Lower lobe of right lung (tissue), 2 donors: ENCODE results near the gene KIF5C. TPM values are rescaled to one million over a fixed set of nuclear protein-coding genes. Genes with fewer than 3 reads are reported as not detected.

ENCODE experiments used
- ATAC-seq, 2 donors: fragments of 200-7000 bp; cut with Tn5 transposase; one replicate each; pipeline ENCODE4 v1.9.1; 2020 to 2022; ENCODE audit warnings: mild to moderate bottlenecking in 2 of 2, moderate library complexity in 2 of 2
- DNase-seq: peaks from one replicate; pipeline ENCODE4 v3.0.0-alpha.2; 2020
- H3K27ac ChIP-seq: fragments of 200-600 bp; one replicate; pipeline ENCODE4 v1.8.0; 2022
- H3K27me3 ChIP-seq: fragments of 200-600 bp; one replicate; pipeline ENCODE4 v1.8.0; 2022; ENCODE audit warnings: low read depth
- H3K36me3 ChIP-seq: fragments of 200-600 bp; one replicate; pipeline ENCODE4 v1.8.0; 2022; ENCODE audit warnings: mild to moderate bottlenecking
- H3K4me1 ChIP-seq: fragments of 200-600 bp; one replicate; pipeline ENCODE4 v1.8.0; 2022
- H3K4me3 ChIP-seq: fragments of 200-600 bp; one replicate; pipeline ENCODE4 v1.8.0; 2022; ENCODE audit warnings: mild to moderate bottlenecking
- H3K9me3 ChIP-seq: fragments of 200-600 bp; one replicate; pipeline ENCODE4 v1.8.0; 2022
- CTCF ChIP-seq: fragments of 200-600 bp; IDR thresholded peaks from one replicate; pipeline ENCODE4 v1.8.0; 2022; ENCODE audit warnings: antibody characterized with exemption, mild to moderate bottlenecking
- intact Hi-C: fragments of 100-400 bp; cut with DNase I; formaldehyde crosslinking; loops from one replicate; pipeline ENCODE4 v1.11.0; 2022
- total RNA-seq: library from RNA; stranded (reverse); fragmentation: NEBNext Ultra II Directional; extraction: Animal tissue kit (Norgen Biotek cat#: 25700); gene quantifications from one replicate; pipeline ENCODE4 v1.2.1, GENCODE V29; 2021
- donor health status: DM: no; HTN: yes; CAD: no; lungs with severe emphysema.

KIF5C gene
- total RNA-seq, 1 donor from 2014 or later = 0.47 TPM

- H3K27ac ChIP-seq = no peak overlapping the region
- DNase-seq (no peak), ATAC-seq (no peak)
- H3K9me3 ChIP-seq = no peaks in the 10 kb centered on the region
- H3K27me3 ChIP-seq = no peaks in the 10 kb centered on the region
- intact Hi-C loops = no loop called here
- H3K4me1 ChIP-seq = no peaks in the 10 kb centered on the region
- no peaks in the 10 kb centered on the region for H3K36me3 ChIP-seq
- H3K4me3 ChIP-seq = no peak overlapping the region
- TF ChIP-seq CTCF = no peak
Measured at GRCh38 chr2:148952621-148953020, 77.6 kb downstream of the KIF5C start.

- no peak for DNase-seq
- Histone ChIP-seq H3K4me3 (no peak overlapping the region), H3K4me1 (no peaks in the 10 kb centered on the region), H3K36me3 (no peaks in the 10 kb centered on the region), H3K9me3 (no peaks in the 10 kb centered on the region), H3K27ac (no peak overlapping the region), H3K27me3 (no peaks in the 10 kb centered on the region)
- intact Hi-C loops = no loop called here
- no peak for TF ChIP-seq CTCF
- no peak for ATAC-seq
Measured at GRCh38 chr2:148953426-148953825, 78.4 kb downstream of the KIF5C start.

- ATAC-seq = no peak
- H3K36me3 ChIP-seq = no peaks in the 10 kb centered on the region
- H3K27me3 ChIP-seq = no peaks in the 10 kb centered on the region
- DNase-seq = no peak
- H3K4me3 ChIP-seq = no peak overlapping the region
- no peaks in the 10 kb centered on the region for H3K4me1 ChIP-seq
- no peak overlapping the region for H3K27ac ChIP-seq
- no peaks in the 10 kb centered on the region for H3K9me3 ChIP-seq
- no peak for TF ChIP-seq CTCF
- intact Hi-C loops = no loop called here
Measured at GRCh38 chr2:148954536-148954935, 79.5 kb downstream of the KIF5C start.

- no peaks in the 10 kb centered on the region for H3K36me3 ChIP-seq
- DNase-seq = no peak
- H3K4me3 ChIP-seq = no peak overlapping the region
- no peaks in the 10 kb centered on the region for H3K4me1 ChIP-seq
- no peaks in the 10 kb centered on the region for H3K9me3 ChIP-seq
- intact Hi-C loops = no loop called here
- H3K27me3 ChIP-seq = no peaks in the 10 kb centered on the region
- ATAC-seq = no peak
- H3K27ac ChIP-seq = no peak overlapping the region
- TF ChIP-seq CTCF = no peak
Measured at GRCh38 chr2:148955798-148956197, 80.8 kb downstream of the KIF5C start.

GRCh38 chr2:148957023-148957422 is 82.0 kb downstream of the KIF5C start:
- DNase-seq (no peak), ATAC-seq (no peak)
- intact Hi-C loops = no loop called here
- TF ChIP-seq CTCF = no peak
- Histone ChIP-seq H3K27me3 (no peaks in the 10 kb centered on the region), H3K27ac (no peak overlapping the region), H3K4me3 (no peak overlapping the region), H3K36me3 (no peaks in the 10 kb centered on the region), H3K4me1 (no peaks in the 10 kb centered on the region), H3K9me3 (no peaks in the 10 kb centered on the region)

- intact Hi-C loops = no loop called here
- DNase-seq (no peak), ATAC-seq (no peak)
- Histone ChIP-seq H3K27ac (no peak overlapping the region), H3K27me3 (no peaks in the 10 kb centered on the region), H3K36me3 (no peaks in the 10 kb centered on the region), H3K4me1 (no peaks in the 10 kb centered on the region), H3K4me3 (no peak overlapping the region), H3K9me3 (no peaks in the 10 kb centered on the region)
- no peak for TF ChIP-seq CTCF
Measured at GRCh38 chr2:148959745-148960144, 84.7 kb downstream of the KIF5C start.
